NK-92 (cell line): Measurements from ENCODE around the gene SRGAP3.

Experiments
- DNase-seq: peaks from one replicate; lab custom pipeline; 2025; ENCODE audit not compliant: unreplicated experiment; lab: John Stamatoyannopoulos, UW

SRGAP3 gene

GRCh38 chr3:9121366-9122001 is 128.0 kb downstream of the SRGAP3 start:
- no peak for DNase-seq

GRCh38 chr3:9119331-9119730 is 130.1 kb downstream of the SRGAP3 start:
- DNase-seq = no peak

GRCh38 chr3:9118222-9118621 is 131.2 kb downstream of the SRGAP3 start:
- DNase-seq = no peak

- DNase-seq = no peak
Measured at GRCh38 chr3:9117220-9117619, 132.2 kb downstream of the SRGAP3 start.

- DNase-seq = no peak
Measured at GRCh38 chr3:9116336-9116735, 133.1 kb downstream of the SRGAP3 start.

GRCh38 chr3:9115336-9115735 is 134.1 kb downstream of the SRGAP3 start:
- DNase-seq = no peak

- DNase-seq = no peak
Measured at GRCh38 chr3:9113040-9113439, 136.4 kb downstream of the SRGAP3 start.

GRCh38 chr3:9111866-9112265 is 137.6 kb downstream of the SRGAP3 start:
- DNase-seq = no peak

- no peak for DNase-seq
Measured at GRCh38 chr3:9111417-9111816, 138.0 kb downstream of the SRGAP3 start.

GRCh38 chr3:9110802-9111201 is 138.6 kb downstream of the SRGAP3 start:
- DNase-seq = no peak

- DNase-seq = no peak
Measured at GRCh38 chr3:9110316-9110715, 139.1 kb downstream of the SRGAP3 start.

GRCh38 chr3:9109568-9109914 is 139.9 kb downstream of the SRGAP3 start:
- no peak for DNase-seq

GRCh38 chr3:9108876-9109567 is 140.4 kb downstream of the SRGAP3 start:
- DNase-seq = no peak

- DNase-seq = no peak
Measured at GRCh38 chr3:9107738-9108137, 141.7 kb downstream of the SRGAP3 start.

GRCh38 chr3:9105421-9105820 is 144.0 kb downstream of the SRGAP3 start:
- DNase-seq = no peak

GRCh38 chr3:9104121-9104520 is 145.3 kb downstream of the SRGAP3 start:
- no peak for DNase-seq

- no peak for DNase-seq
Measured at GRCh38 chr3:9102240-9102981, 147.0 kb downstream of the SRGAP3 start.

GRCh38 chr3:9101286-9101685 is 148.2 kb downstream of the SRGAP3 start:
- DNase-seq = no peak

- DNase-seq = no peak
Measured at GRCh38 chr3:9100513-9100894, 148.9 kb downstream of the SRGAP3 start.

- no peak for DNase-seq
Measured at GRCh38 chr3:9099702-9100512, 149.5 kb downstream of the SRGAP3 start.
